Neural progenitor cell (in vitro differentiated cells): ENCODE measurements around the gene CLSTN2.

Source experiments
- CTCF ChIP-seq: fragments of 200-600 bp; sonication (generic); IDR thresholded peaks from 2 replicates; pipeline ENCODE4 v1.5.1; 2017; ENCODE audit warnings: antibody characterized with exemption, mild to moderate bottlenecking
- EZH2 ChIP-seq: fragments of 200-600 bp; sonication (generic); IDR thresholded peaks from 2 replicates; pipeline ENCODE4 v1.6.1; 2017; ENCODE audit warnings: antibody characterized with exemption, mild to moderate bottlenecking, moderate library complexity

DNA sequence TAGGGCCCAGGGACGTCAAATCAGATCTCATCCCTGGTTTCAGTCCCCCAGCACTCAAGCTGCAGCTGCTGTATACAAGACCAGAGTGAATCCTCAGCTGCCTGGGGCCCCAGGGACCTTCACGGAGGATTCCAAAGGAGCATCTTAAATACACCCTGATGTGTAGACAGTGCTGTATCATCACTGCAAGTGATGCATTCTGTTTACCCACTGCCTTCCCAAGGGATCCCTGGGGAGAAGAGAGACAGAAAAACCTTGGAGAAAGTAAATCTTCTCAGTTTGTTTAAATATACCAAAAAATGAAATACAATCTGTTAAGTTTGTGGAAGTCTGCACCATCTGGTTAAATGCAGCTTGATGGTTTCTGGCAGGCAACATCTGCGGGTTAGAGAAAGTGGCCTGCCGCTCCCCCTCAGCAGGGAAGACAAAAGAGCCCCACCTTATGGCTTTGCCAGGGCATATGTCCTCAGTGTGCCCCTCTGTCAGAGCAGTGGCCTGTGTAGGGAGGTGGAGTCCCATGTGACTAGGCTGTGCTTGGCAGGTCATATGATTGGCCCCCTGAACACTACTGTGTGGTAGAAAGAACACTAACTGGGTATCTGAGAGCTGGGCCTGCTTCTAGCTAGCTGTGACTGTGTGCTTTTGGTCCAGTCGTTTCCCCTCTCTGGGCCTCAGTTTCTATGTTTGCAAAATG lies 520.7 kb downstream of the CLSTN2 start:
- TF ChIP-seq EZH2 (no peak), CTCF (no peak)
